Measurements from ENCODE around the gene FAM151A. TPM values are rescaled to one million over a fixed set of nuclear protein-coding genes. Genes with fewer than 3 reads are reported as not detected.

FAM151A gene
- total and polyA plus RNA-seq, 4 donors = 0.02 to 0.06 TPM; not detected in 2

DNA sequence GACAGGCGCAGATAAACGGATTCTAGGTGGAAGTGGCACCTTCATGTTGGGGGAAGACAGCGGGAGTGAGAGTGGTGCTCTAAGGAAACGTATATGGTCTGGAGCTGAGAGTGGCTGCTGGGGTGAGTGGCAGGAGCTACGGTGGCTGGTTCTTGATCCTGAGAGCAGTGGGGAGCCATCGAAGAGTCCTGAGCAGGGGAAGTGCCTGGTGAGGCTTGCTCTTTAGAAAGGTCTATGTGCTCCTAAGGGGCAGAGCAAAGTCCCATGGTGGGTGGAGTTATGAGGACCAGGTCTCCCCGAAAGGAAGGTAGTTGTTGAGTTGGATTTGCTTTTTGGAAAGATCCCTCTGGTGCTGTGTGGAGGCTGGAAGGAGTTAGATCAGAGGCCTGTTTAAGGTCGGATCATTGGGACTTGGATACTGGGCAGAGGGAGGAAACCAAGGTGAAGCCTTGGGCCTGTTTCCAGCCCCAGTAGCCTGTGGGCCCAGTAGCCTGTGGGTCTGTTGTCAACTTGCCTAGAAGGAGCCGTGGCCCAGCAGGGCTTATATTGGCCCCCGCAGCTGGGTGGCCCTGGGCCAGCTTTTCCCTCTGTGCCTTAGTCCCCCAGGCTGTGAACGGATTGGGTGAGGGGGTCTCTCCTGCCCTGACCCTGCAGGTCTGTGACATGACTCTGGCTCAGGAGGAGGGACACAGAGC is 42.3 kb downstream of the FAM151A start:
- DNase-seq (no peak), ATAC-seq (ENCODE audit: insufficient read depth, low FRiP score) (no peak)
- Histone ChIP-seq H3K27me3 (ENCODE audit: control insufficient read depth in 3 of 3, insufficient read depth in 3 of 3, low read length in 2 of 3) (no peaks in the 10 kb centered on the region), H3K4me1 (ENCODE audit: control insufficient read depth in 5 of 5, insufficient read depth in 5 of 5, low read length in 5 of 5) (peaks cover 1 to 41% (median 5%) of the 10 kb centered on the region in 5 donors), H3K4me3 (no peak overlapping the region), H3K9me3 (ENCODE audit: control insufficient read depth in 4 of 4, insufficient read depth in 3 of 4, low read length in 3 of 4) (no peaks in the 10 kb centered on the region), H3K36me3 (ENCODE audit: control insufficient read depth in 4 of 4, insufficient read depth in 4 of 4, low read length in 4 of 4) (no peaks in the 10 kb centered on the region), H3K27ac (ENCODE audit: low read depth in 1 of 2, low read length in 1 of 2) (peak overlapping the region; percentile 79 to 88), H3K9ac (ENCODE audit: insufficient read depth in 1 of 2, low read length in 2 of 2) (peak overlapping the region in 1 of 2 donors; percentile 40)
- WGBS, 2 donors = 89 to 90% methylated on average over 11 of the region's 11 CpGs
- no peak for TF ChIP-seq CTCF (IDR thresholded peaks at IDR 0.05; ENCODE audit: control extremely low read depth, extremely low read depth)

DNA sequence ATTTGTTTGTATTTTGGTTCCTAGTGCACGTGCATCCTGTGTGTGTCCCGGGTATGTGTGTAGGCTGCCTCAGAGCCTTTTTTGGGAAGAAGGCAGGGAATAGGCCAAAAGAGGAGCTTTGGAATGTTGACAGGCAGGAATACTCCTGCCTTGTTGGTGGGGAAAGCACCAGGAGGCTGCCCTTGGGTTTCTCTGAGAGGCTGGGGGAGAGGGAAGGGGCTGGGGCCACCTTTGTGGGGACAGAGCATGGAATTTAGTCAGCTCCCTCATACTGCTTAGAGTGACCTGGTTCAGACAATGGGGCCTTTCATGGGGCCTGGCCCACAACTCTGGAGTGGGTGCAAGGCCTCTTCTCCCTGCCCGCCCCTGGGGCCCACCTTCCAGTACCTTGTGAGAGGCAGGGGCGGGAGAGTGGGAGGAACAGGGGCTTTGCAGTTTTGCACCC is 44.0 kb downstream of the FAM151A start:
- DNase-seq (peak; percentile 56 to 83 (median 80)), ATAC-seq (ENCODE audit: insufficient read depth, low FRiP score) (no peak)
- Histone ChIP-seq H3K9me3 (ENCODE audit: control insufficient read depth in 4 of 4, insufficient read depth in 3 of 4, low read length in 3 of 4) (no peaks in the 10 kb centered on the region), H3K9ac (ENCODE audit: insufficient read depth in 1 of 2, low read length in 2 of 2) (no peak overlapping the region), H3K27me3 (ENCODE audit: control insufficient read depth in 3 of 3, insufficient read depth in 3 of 3, low read length in 2 of 3) (no peaks in the 10 kb centered on the region), H3K36me3 (ENCODE audit: control insufficient read depth in 4 of 4, insufficient read depth in 4 of 4, low read length in 4 of 4) (no peaks in the 10 kb centered on the region), H3K4me3 (no peak overlapping the region), H3K27ac (ENCODE audit: low read depth in 1 of 2, low read length in 1 of 2) (peak overlapping the region in 1 of 2 donors; percentile 88), H3K4me1 (ENCODE audit: control insufficient read depth in 5 of 5, insufficient read depth in 5 of 5, low read length in 5 of 5) (peaks cover 0 to 41% (median 5%) of the 10 kb centered on the region in 5 donors)
- WGBS, 2 donors = 79 to 85% methylated on average over 4 of the region's 4 CpGs
- TF ChIP-seq CTCF (IDR thresholded peaks at IDR 0.05; ENCODE audit: control extremely low read depth, extremely low read depth) = no peak

- ATAC-seq (ENCODE audit: insufficient read depth, low FRiP score) = no peak
- no peak overlapping the region for H3K9ac ChIP-seq (ENCODE audit: insufficient read depth in 1 of 2, low read length in 2 of 2)
- no peaks in the 10 kb centered on the region for H3K9me3 ChIP-seq (ENCODE audit: control insufficient read depth in 4 of 4, insufficient read depth in 3 of 4, low read length in 3 of 4)
- no peaks in the 10 kb centered on the region for H3K27me3 ChIP-seq (ENCODE audit: control insufficient read depth in 3 of 3, insufficient read depth in 3 of 3, low read length in 2 of 3)
- no peaks in the 10 kb centered on the region for H3K36me3 ChIP-seq (ENCODE audit: control insufficient read depth in 4 of 4, insufficient read depth in 4 of 4, low read length in 4 of 4)
- H3K27ac ChIP-seq (ENCODE audit: low read depth in 1 of 2, low read length in 1 of 2) = peak overlapping the region; percentile 34 to 92
- TF ChIP-seq CTCF (IDR thresholded peaks at IDR 0.05; ENCODE audit: control extremely low read depth, extremely low read depth) = no peak
- peaks cover 0 to 30% (median 5%) of the 10 kb centered on the region in 5 donors for H3K4me1 ChIP-seq (ENCODE audit: control insufficient read depth in 5 of 5, insufficient read depth in 5 of 5, low read length in 5 of 5)
- H3K4me3 ChIP-seq = no peak overlapping the region
- DNase-seq = peak; percentile 83 to 88 (median 83)
- 44 to 48% methylated on average over 6 of the region's 6 CpGs for WGBS, 2 donors
Measured at GRCh38 chr1:54577612-54578011, 45.7 kb downstream of the FAM151A start.
